ENCODE data around the gene ADAM20. TPM values are rescaled to one million over a fixed set of nuclear protein-coding genes. Genes with fewer than 3 reads are reported as not detected.

The ADAM20 gene
- polyA plus RNA-seq, 1 experiment = 0.04 TPM

- Histone ChIP-seq H3K27me3 (ENCODE audit: control insufficient read depth, insufficient read depth, low read length) (no peaks in the 10 kb centered on the region), H3K4me3 (ENCODE audit: low read depth, low read length) (no peak overlapping the region), H3K36me3 (ENCODE audit: control insufficient read depth, insufficient read depth, low read length) (no peaks in the 10 kb centered on the region)
- no peak for DNase-seq (ENCODE audit: low read depth)
- ChIA-PET CTCF (no interaction called here), POLR2A (no interaction called here)
- TF ChIP-seq, protein P1, sequence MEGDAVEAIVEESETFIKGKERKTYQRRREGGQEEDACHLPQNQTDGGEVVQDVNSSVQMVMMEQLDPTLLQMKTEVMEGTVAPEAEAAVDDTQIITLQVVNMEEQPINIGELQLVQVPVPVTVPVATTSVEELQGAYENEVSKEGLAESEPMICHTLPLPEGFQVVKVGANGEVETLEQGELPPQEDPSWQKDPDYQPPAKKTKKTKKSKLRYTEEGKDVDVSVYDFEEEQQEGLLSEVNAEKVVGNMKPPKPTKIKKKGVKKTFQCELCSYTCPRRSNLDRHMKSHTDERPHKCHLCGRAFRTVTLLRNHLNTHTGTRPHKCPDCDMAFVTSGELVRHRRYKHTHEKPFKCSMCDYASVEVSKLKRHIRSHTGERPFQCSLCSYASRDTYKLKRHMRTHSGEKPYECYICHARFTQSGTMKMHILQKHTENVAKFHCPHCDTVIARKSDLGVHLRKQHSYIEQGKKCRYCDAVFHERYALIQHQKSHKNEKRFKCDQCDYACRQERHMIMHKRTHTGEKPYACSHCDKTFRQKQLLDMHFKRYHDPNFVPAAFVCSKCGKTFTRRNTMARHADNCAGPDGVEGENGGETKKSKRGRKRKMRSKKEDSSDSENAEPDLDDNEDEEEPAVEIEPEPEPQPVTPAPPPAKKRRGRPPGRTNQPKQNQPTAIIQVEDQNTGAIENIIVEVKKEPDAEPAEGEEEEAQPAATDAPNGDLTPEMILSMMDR (IDR thresholded peaks at IDR 0.05; ENCODE audit: insufficient read depth, low read depth, low read length) = no peak
These were observed 2.0 kb upstream of the ADAM20 start for GRCh38 chr14:70536830-70537229.

- no peak for DNase-seq (ENCODE audit: low read depth)
- no peaks in the 10 kb centered on the region for H3K36me3 ChIP-seq (ENCODE audit: control insufficient read depth, insufficient read depth, low read length)
- no peaks in the 10 kb centered on the region for H3K27me3 ChIP-seq (ENCODE audit: control insufficient read depth, insufficient read depth, low read length)
- H3K4me3 ChIP-seq (ENCODE audit: low read depth, low read length) = no peak overlapping the region
- TF ChIP-seq, protein P1 (IDR thresholded peaks at IDR 0.05; ENCODE audit: insufficient read depth, low read depth, low read length) = no peak
- ChIA-PET CTCF (interaction anchor here (0.8 kb wide), 1 partner anchor 39 kb away, joined by 3 read pairs; no protein-coding TSS in a partner anchor), POLR2A (no interaction called here)
These were observed 4.4 kb downstream of the ADAM20 start for GRCh38 chr14:70530417-70530816.

GRCh38 chr14:70527501-70528105 is 7.2 kb downstream of the ADAM20 start:
- ChIA-PET POLR2A (no interaction called here), CTCF (no interaction called here)
- no peaks in the 10 kb centered on the region for H3K27me3 ChIP-seq (ENCODE audit: control insufficient read depth, insufficient read depth, low read length)
- H3K4me3 ChIP-seq (ENCODE audit: low read depth, low read length) = no peak overlapping the region
- TF ChIP-seq, protein P1 (IDR thresholded peaks at IDR 0.05; ENCODE audit: insufficient read depth, low read depth, low read length) = no peak
- no peak for DNase-seq (ENCODE audit: low read depth)
- no peaks in the 10 kb centered on the region for H3K36me3 ChIP-seq (ENCODE audit: control insufficient read depth, insufficient read depth, low read length)

DNA sequence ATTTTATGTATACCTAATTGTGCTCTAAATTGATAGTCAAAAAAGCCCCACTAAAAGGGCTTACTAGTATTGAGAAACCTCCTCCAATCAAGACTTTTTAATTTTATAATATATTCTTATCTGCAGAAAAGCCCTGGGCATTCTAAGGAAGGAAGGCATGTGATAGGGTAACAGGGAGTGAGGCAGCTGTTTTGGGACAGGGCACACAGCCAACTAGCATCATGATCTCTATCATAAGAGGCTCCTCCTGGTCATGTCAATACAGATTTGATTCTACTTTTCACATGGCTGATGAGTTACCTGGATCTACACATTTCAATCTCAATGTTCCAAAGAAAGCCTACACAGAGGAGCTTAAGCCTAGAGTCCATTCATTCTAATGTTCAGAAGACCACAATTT is 9.1 kb downstream of the ADAM20 start:
- ChIA-PET CTCF (no interaction called here), POLR2A (no interaction called here)
- Histone ChIP-seq H3K4me3 (ENCODE audit: low read depth, low read length) (no peak overlapping the region), H3K27me3 (ENCODE audit: control insufficient read depth, insufficient read depth, low read length) (no peaks in the 10 kb centered on the region), H3K36me3 (ENCODE audit: control insufficient read depth, insufficient read depth, low read length) (no peaks in the 10 kb centered on the region)
- no peak for DNase-seq (ENCODE audit: low read depth)
- TF ChIP-seq, protein P1 (IDR thresholded peaks at IDR 0.05; ENCODE audit: insufficient read depth, low read depth, low read length) = no peak

DNA sequence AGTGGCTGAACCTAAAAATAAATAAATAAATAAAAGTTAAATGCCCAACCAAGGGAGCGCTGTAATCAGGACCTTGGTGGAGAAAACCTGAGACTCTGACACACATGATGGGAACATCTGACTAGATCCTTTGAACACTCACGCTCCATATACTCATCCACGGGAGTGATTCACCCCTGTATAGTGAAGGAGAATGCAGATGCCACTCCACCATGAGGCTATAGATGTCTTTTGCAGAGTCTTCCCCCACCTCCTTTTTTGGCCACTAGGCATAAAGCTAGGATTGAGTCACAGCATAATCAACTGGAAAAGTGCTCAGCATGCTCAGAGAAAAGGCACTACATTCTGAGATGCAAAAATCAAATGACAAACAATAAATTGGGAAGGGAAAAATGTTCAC is 19.0 kb downstream of the ADAM20 start:
- ChIA-PET POLR2A (no interaction called here), CTCF (no interaction called here)
- Histone ChIP-seq H3K4me3 (ENCODE audit: low read depth, low read length) (no peak overlapping the region), H3K36me3 (ENCODE audit: control insufficient read depth, insufficient read depth, low read length) (no peaks in the 10 kb centered on the region), H3K27me3 (ENCODE audit: control insufficient read depth, insufficient read depth, low read length) (no peaks in the 10 kb centered on the region)
- TF ChIP-seq, protein P1 (IDR thresholded peaks at IDR 0.05; ENCODE audit: insufficient read depth, low read depth, low read length) = no peak
- no peak for DNase-seq (ENCODE audit: low read depth)
